Mesenchymal stem cell (in vitro differentiated cells and primary cell): Measurements from ENCODE around the gene GHRHR.

Experiments
- DNase-seq: peaks from one replicate; pipeline ENCODE4 v3.0.0-alpha.2; 2013
- H2AFZ ChIP-seq: one replicate; pipeline ENCODE4 v1.6.1; 2013; ENCODE audit warnings: low read depth, mild to moderate bottlenecking, control low read depth, inconsistent platforms, low read length, moderate library complexity
- H2AK5ac ChIP-seq: 2 replicates; pipeline ENCODE4 v1.6.1; 2013; ENCODE audit warnings: low read length, moderate library complexity, mild to moderate bottlenecking, inconsistent platforms; ENCODE audit not compliant: severe bottlenecking
- H2BK120ac ChIP-seq: one replicate; pipeline ENCODE4 v1.6.1; 2013; ENCODE audit warnings: low read depth, mild to moderate bottlenecking, inconsistent platforms, low read length, moderate library complexity
- H2BK12ac ChIP-seq, 2 experiments: one replicate each; pipeline ENCODE4 v1.6.1; 2013; ENCODE audit warnings: inconsistent platforms in 2 of 2, low read length in 2 of 2, mild to moderate bottlenecking in 2 of 2, moderate library complexity in 2 of 2, control low read depth in 1 of 2
- H2BK15ac ChIP-seq: one replicate; pipeline ENCODE4 v1.6.1; 2013; ENCODE audit warnings: mild to moderate bottlenecking, low read depth, inconsistent platforms; ENCODE audit not compliant: poor library complexity, severe bottlenecking
- H2BK5ac ChIP-seq: 2 replicates; pipeline ENCODE4 v1.6.1; 2013; ENCODE audit warnings: low read depth, mild to moderate bottlenecking, low read length, control low read depth, inconsistent platforms; ENCODE audit not compliant: poor library complexity, severe bottlenecking
- H3K14ac ChIP-seq, 2 experiments: one replicate each; pipeline ENCODE4 v1.6.1; 2013; ENCODE audit warnings: inconsistent platforms in 2 of 2, low read length in 2 of 2, control low read depth in 1 of 2, mild to moderate bottlenecking in 1 of 2, moderate library complexity in 1 of 2
- H3K18ac ChIP-seq, 2 experiments: one replicate each; pipeline ENCODE4 v1.6.1; 2013; ENCODE audit warnings: inconsistent platforms in 2 of 2, low read length in 2 of 2, control low read depth in 1 of 2, low read depth in 1 of 2, mild to moderate bottlenecking in 1 of 2
- H3K23ac ChIP-seq, 2 experiments: one replicate each; pipeline ENCODE4 v1.6.1; 2013; ENCODE audit warnings: inconsistent platforms in 2 of 2, low read length in 2 of 2, mild to moderate bottlenecking in 2 of 2, moderate library complexity in 2 of 2, control low read depth in 1 of 2
- H3K27ac ChIP-seq: 2 replicates; pipeline ENCODE4 v1.5.1; 2013; ENCODE audit warnings: mild to moderate bottlenecking, moderate library complexity, low read length, control low read depth, inconsistent platforms; ENCODE audit not compliant: poor library complexity, severe bottlenecking
- H3K27me3 ChIP-seq, 2 experiments: 2 replicates each; pipeline versions ENCODE4 v1.6.1 to v1.7.0; 2013; ENCODE audit warnings: low read length in 2 of 2, mild to moderate bottlenecking in 2 of 2, moderate library complexity in 2 of 2, control low read depth in 1 of 2, inconsistent platforms in 1 of 2; ENCODE audit not compliant: control insufficient read depth in 1 of 2, insufficient read depth in 1 of 2
- H3K36me3 ChIP-seq, 2 experiments: 2 replicates each; pipeline versions ENCODE4 v1.6.1 to v1.7.0; 2013; ENCODE audit warnings: low read length in 2 of 2, control low read depth in 1 of 2, inconsistent platforms in 1 of 2, low read depth in 1 of 2, mild to moderate bottlenecking in 1 of 2; ENCODE audit not compliant: insufficient read depth in 2 of 2, control insufficient read depth in 1 of 2
- H3K4ac ChIP-seq, 2 experiments: one replicate each; pipeline ENCODE4 v1.6.1; 2013; ENCODE audit warnings: inconsistent platforms in 2 of 2, low read length in 2 of 2, mild to moderate bottlenecking in 2 of 2, moderate library complexity in 2 of 2, control low read depth in 1 of 2, low read depth in 1 of 2
- H3K4me1 ChIP-seq: 2 replicates; pipeline ENCODE4 v1.6.1; 2013; ENCODE audit warnings: low read depth, low read length, control low read depth; ENCODE audit not compliant: control insufficient read depth, insufficient read depth
- H3K4me2 ChIP-seq: 2 replicates; pipeline ENCODE4 v1.6.1; 2013; ENCODE audit warnings: low read length, mild to moderate bottlenecking, inconsistent platforms; ENCODE audit not compliant: poor library complexity, severe bottlenecking
- H3K4me3 ChIP-seq, 2 experiments: 2 replicates each; pipeline versions ENCODE4 v1.5.1 to v1.7.0; 2013; ENCODE audit warnings: low read length in 2 of 2, mild to moderate bottlenecking in 2 of 2, control low read depth in 1 of 2, low read depth in 1 of 2; ENCODE audit not compliant: insufficient read depth in 1 of 2
- H3K79me1 ChIP-seq: replicated peaks from 2 replicates; pipeline ENCODE4 v1.6.1; 2013; ENCODE audit warnings: mild to moderate bottlenecking, control low read depth, low read length, inconsistent platforms; ENCODE audit not compliant: poor library complexity, severe bottlenecking
- H3K9ac ChIP-seq: 2 replicates; pipeline ENCODE4 v1.7.0; 2013; ENCODE audit warnings: mild to moderate bottlenecking, low read length, moderate library complexity
- H3K9me3 ChIP-seq: 2 replicates; pipeline ENCODE4 v1.7.0; 2013; ENCODE audit warnings: mild to moderate bottlenecking, low read length; ENCODE audit not compliant: control insufficient read depth
- H4K8ac ChIP-seq: one replicate; pipeline ENCODE4 v1.6.1; 2013; ENCODE audit warnings: inconsistent platforms, mild to moderate bottlenecking, low read length, moderate library complexity
- H4K91ac ChIP-seq: one replicate; pipeline ENCODE4 v1.6.1; 2013; ENCODE audit warnings: mild to moderate bottlenecking, low read length, inconsistent platforms
- WGBS: methylation state at CpG from one replicate; pipeline ENCODE4 v1.1.7; 2013; ENCODE audit warnings: mixed read lengths; 5-methylcytosine and 5-hydroxymethylcytosine counted together

GHRHR gene

DNA sequence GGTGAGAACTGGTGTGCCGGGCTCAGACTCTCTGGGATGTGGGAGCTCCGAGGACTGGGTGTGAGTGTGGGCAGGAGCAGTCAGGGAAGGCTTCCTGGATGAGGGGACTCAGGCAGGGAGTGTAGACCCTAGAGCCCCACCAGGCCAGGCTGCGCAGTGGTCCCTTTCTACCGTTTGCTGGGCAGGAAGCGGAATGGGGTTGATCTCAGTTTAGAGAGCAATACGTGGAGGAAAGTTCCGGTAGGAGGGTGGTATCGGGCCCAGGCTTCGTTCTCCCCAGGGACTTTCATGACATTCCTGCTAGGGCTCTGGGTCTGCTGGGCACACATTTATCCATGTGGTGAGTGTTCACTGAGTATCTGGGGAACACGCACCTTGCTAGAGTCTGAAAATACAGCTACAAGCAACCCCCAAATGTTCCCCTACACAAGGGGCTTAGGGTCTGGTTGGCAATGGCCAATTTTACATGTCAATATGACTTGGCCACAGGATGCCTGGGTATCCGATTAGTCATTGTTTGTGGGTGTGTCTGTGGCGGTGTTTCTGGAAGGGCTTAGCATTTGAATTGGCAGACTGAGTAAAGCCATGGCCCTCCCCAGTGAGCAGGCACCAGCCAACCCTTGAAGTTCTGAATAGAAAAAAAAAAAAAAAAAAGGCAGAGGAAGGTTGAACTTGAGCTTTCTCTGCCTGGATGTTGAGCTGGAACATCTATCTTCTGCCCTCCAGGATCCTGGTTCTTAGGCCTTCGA is 20.8 kb downstream of the GHRHR start:
- Histone ChIP-seq H3K14ac (no peak overlapping the region), H3K9ac (no peak overlapping the region), H2BK15ac (no peak overlapping the region), H3K9me3 (no peaks in the 10 kb centered on the region), H3K18ac (no peak overlapping the region), H2BK120ac (no peak overlapping the region), H2BK5ac (no peak overlapping the region), H2BK12ac (no peak overlapping the region), H2AK5ac (no peak overlapping the region), H3K4me3 (no peak overlapping the region), H4K8ac (peak overlapping the region; percentile 32), H3K23ac (no peak overlapping the region), H3K4ac (no peak overlapping the region), H3K36me3 (no peaks in the 10 kb centered on the region), H2AFZ (no peak overlapping the region), H4K91ac (no peak overlapping the region), H3K4me2 (peak overlapping the region; percentile 9), H3K4me1 (peaks cover 10% of the 10 kb centered on the region), H3K27me3 (peaks cover 10 to 41% of the 10 kb centered on the region in 2 experiments), H3K27ac (no peak overlapping the region), H3K79me1 (no peaks in the 10 kb centered on the region)
- DNase-seq: peak; percentile 38
- 53% methylated on average over 12 of the region's 13 CpGs for WGBS

DNA sequence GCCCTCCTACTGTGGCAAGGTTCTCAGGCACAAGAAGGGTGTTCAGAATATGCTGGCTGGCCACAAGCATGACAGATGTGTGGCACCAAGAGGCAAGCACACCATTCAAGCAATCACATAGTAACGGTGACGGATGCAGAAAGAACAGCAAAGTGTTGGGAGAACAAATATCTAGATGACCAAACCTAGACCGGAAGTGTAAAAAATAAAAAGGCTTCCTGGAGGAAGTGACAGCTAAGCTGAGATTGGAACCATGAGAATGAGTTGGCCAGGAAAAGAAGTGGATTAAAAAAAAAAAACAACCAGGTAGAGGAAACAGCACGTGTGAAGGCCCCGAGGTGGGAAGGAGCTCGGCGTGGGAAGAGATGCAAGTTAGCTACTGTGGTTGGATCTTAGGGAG is 22.0 kb downstream of the GHRHR start:
- Histone ChIP-seq H3K9ac (no peak overlapping the region), H4K91ac (no peak overlapping the region), H2BK15ac (no peak overlapping the region), H3K27ac (no peak overlapping the region), H2BK5ac (no peak overlapping the region), H3K4me1 (peaks cover 10% of the 10 kb centered on the region), H2AFZ (no peak overlapping the region), H2AK5ac (no peak overlapping the region), H3K27me3 (peaks cover 3 to 39% of the 10 kb centered on the region in 2 experiments), H2BK120ac (no peak overlapping the region), H3K4me3 (no peak overlapping the region), H3K9me3 (no peaks in the 10 kb centered on the region), H3K18ac (no peak overlapping the region), H3K4ac (no peak overlapping the region), H3K79me1 (no peaks in the 10 kb centered on the region), H2BK12ac (no peak overlapping the region), H3K4me2 (no peak overlapping the region), H4K8ac (no peak overlapping the region), H3K36me3 (no peaks in the 10 kb centered on the region), H3K14ac (no peak overlapping the region), H3K23ac (no peak overlapping the region)
- 89% methylated on average over 7 of the region's 7 CpGs for WGBS
- no peak for DNase-seq

DNA sequence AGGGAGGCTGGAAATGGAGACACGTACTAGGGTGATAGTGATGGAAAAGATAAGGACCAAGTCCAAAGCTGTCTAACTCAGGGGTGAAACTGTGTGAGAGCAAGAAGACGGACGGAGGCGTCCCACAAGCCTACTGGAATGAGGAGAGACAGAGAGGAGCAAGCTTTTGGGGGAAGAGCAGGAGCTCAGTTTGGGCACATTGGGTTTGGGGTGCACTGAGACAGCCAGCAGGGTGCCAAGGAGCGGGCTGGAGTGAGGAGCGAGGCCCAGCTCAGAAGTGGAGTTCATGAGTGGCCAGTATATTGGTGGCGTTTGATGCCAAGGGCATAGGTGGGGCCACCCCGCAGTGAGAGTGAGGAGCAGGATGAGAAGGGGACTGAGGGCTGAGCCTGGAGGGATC is 22.6 kb downstream of the GHRHR start:
- no peak overlapping the region for H2AK5ac ChIP-seq
- H4K8ac ChIP-seq: no peak overlapping the region
- H3K27ac ChIP-seq: no peak overlapping the region
- no peak overlapping the region for H3K9ac ChIP-seq
- H3K14ac ChIP-seq: no peak overlapping the region
- no peaks in the 10 kb centered on the region for H3K79me1 ChIP-seq
- no peak overlapping the region for H2BK15ac ChIP-seq
- no peak overlapping the region for H3K4ac ChIP-seq
- no peak overlapping the region for H3K4me3 ChIP-seq
- H4K91ac ChIP-seq: no peak overlapping the region
- H3K18ac ChIP-seq: no peak overlapping the region
- WGBS: 84% methylated on average over 8 of the region's 8 CpGs
- DNase-seq: no peak
- H2BK5ac ChIP-seq: no peak overlapping the region
- H3K27me3 ChIP-seq: peaks cover 0 to 35% of the 10 kb centered on the region in 2 experiments
- H3K23ac ChIP-seq: no peak overlapping the region
- no peaks in the 10 kb centered on the region for H3K36me3 ChIP-seq
- H2AFZ ChIP-seq: no peak overlapping the region
- peaks cover 10% of the 10 kb centered on the region for H3K4me1 ChIP-seq
- H2BK12ac ChIP-seq: no peak overlapping the region
- H3K4me2 ChIP-seq: no peak overlapping the region
- H2BK120ac ChIP-seq: no peak overlapping the region
- no peaks in the 10 kb centered on the region for H3K9me3 ChIP-seq

DNA sequence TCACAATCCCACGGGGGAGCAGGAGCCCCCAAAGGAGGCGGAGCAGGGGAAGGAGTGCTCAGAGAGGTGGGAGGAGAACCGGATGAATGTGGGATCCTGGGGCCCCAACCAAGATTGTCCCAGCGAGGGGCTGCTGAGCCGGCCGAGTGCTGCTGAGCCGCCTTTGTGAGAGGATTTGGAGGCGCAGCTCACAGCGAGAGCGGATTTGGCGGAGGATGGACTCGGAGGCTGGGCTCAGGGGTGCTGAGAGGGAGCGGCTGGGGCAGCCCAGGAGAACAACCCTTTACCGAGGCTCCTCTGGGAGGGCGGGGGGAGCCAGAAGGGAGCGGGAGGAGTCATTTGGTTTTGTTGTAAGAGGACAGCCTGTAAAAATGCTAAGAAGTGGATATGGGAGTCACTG is 23.0 kb downstream of the GHRHR start:
- Histone ChIP-seq H3K9me3 (no peaks in the 10 kb centered on the region), H3K4ac (no peak overlapping the region), H3K27me3 (peaks cover 0 to 35% of the 10 kb centered on the region in 2 experiments), H3K4me3 (no peak overlapping the region), H2BK15ac (no peak overlapping the region), H3K79me1 (no peaks in the 10 kb centered on the region), H2AFZ (no peak overlapping the region), H3K27ac (no peak overlapping the region), H4K91ac (no peak overlapping the region), H3K23ac (no peak overlapping the region), H2BK120ac (no peak overlapping the region), H3K18ac (no peak overlapping the region), H4K8ac (no peak overlapping the region), H3K9ac (no peak overlapping the region), H3K36me3 (no peaks in the 10 kb centered on the region), H3K14ac (no peak overlapping the region), H3K4me2 (no peak overlapping the region), H2BK5ac (no peak overlapping the region), H2AK5ac (no peak overlapping the region), H2BK12ac (no peak overlapping the region), H3K4me1 (peaks cover 10% of the 10 kb centered on the region)
- DNase-seq: no peak
- 32% methylated on average over 16 of the region's 16 CpGs for WGBS
